SK-N-SH (cell line): ENCODE data around the gene ING5.

Experiments
- GABPA ChIP-seq: IDR thresholded peaks from 2 replicates; pipeline ENCODE4 v1.4.0; 2012; ENCODE audit warnings: low read depth, mild to moderate bottlenecking
- MEF2A ChIP-seq: IDR thresholded peaks from 2 replicates; pipeline ENCODE4 v1.4.0; 2012; ENCODE audit warnings: low read depth, borderline replicate concordance
- NRF1 ChIP-seq: IDR thresholded peaks from 2 replicates; pipeline ENCODE4 v1.6.1; 2012; ENCODE audit warnings: low read depth, mild to moderate bottlenecking, low read length
- POLR2AphosphoS5 ChIP-seq: IDR thresholded peaks from 2 replicates; pipeline ENCODE4 v1.6.1; 2012; ENCODE audit warnings: low read depth, low read length
- TF ChIP-seq, protein P1 (sequence below): fragments of 200-600 bp; sonication (generic); IDR thresholded peaks from 2 replicates; pipeline ENCODE4 v1.6.1; 2017; ENCODE audit warnings: antibody characterized with exemption, mild to moderate bottlenecking, moderate library complexity
- TF ChIP-seq, protein P2 (sequence below): IDR thresholded peaks from 2 replicates; pipeline ENCODE4 v1.4.0; 2012; ENCODE audit warnings: low read depth

DNA sequence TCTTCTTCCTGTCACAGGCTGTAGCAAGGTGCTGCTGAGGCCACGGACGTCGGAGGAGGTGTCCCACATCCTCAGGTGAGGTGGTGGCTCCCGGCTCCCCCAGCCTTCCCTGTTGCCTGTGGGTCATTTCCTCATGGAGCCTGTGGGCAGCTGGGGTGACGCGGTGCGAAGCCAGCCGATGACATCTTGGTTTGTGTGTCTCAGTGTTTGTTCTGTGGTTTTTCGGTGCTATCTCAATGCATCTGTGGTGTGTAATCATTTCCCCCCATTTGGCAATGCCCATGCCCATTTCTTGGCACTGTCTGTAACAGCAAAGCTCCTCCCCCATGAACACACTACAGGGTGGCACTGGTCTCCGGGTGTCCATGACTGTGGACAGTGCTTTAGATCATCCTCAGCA lies 39.2 kb downstream of the ING5 start:
- TF ChIP-seq GABPA: no peak
- TF ChIP-seq MEF2A: no peak
- TF ChIP-seq, protein P1, sequence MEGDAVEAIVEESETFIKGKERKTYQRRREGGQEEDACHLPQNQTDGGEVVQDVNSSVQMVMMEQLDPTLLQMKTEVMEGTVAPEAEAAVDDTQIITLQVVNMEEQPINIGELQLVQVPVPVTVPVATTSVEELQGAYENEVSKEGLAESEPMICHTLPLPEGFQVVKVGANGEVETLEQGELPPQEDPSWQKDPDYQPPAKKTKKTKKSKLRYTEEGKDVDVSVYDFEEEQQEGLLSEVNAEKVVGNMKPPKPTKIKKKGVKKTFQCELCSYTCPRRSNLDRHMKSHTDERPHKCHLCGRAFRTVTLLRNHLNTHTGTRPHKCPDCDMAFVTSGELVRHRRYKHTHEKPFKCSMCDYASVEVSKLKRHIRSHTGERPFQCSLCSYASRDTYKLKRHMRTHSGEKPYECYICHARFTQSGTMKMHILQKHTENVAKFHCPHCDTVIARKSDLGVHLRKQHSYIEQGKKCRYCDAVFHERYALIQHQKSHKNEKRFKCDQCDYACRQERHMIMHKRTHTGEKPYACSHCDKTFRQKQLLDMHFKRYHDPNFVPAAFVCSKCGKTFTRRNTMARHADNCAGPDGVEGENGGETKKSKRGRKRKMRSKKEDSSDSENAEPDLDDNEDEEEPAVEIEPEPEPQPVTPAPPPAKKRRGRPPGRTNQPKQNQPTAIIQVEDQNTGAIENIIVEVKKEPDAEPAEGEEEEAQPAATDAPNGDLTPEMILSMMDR: no peak
- TF ChIP-seq NRF1: no peak
- no peak for TF ChIP-seq POLR2AphosphoS5
- TF ChIP-seq, protein P2, sequence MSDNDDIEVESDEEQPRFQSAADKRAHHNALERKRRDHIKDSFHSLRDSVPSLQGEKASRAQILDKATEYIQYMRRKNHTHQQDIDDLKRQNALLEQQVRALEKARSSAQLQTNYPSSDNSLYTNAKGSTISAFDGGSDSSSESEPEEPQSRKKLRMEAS: no peak
